Muscle layer of duodenum (tissue), 2 donors: ENCODE results near the gene SDE2.
A peak's percentile ranks its signal among the peaks of the same experiment; 100 is the strongest.

Source experiments
- H3K27ac ChIP-seq: one replicate; pipeline ENCODE4 v1.7.0; 2013; ENCODE audit warnings: mild to moderate bottlenecking, low read length
- H3K27me3 ChIP-seq: one replicate; pipeline ENCODE4 v1.7.0; 2013; ENCODE audit warnings: low read depth, mild to moderate bottlenecking, control low read depth, low read length
- H3K36me3 ChIP-seq, 2 donors: one replicate each; pipeline ENCODE4 v1.7.0; 2013; ENCODE audit warnings: low read length in 2 of 2, control low read depth in 1 of 2, mild to moderate bottlenecking in 1 of 2; ENCODE audit not compliant: insufficient read depth in 2 of 2, control insufficient read depth in 1 of 2
- H3K4me1 ChIP-seq, 2 donors: one replicate each; pipeline ENCODE4 v1.7.0; 2013; ENCODE audit warnings: low read length in 2 of 2, mild to moderate bottlenecking in 2 of 2, control low read depth in 1 of 2, moderate library complexity in 1 of 2; ENCODE audit not compliant: insufficient read depth in 2 of 2, control insufficient read depth in 1 of 2
- H3K4me3 ChIP-seq, 2 donors: one replicate each; pipeline ENCODE4 v1.7.0; 2013; ENCODE audit warnings: low read length in 2 of 2, low read depth in 1 of 2, mild to moderate bottlenecking in 1 of 2
- H3K9me3 ChIP-seq, 2 donors: one replicate each; pipeline ENCODE4 v1.7.0; 2013; ENCODE audit warnings: low read length in 2 of 2, control low read depth in 1 of 2, mild to moderate bottlenecking in 1 of 2; ENCODE audit not compliant: control insufficient read depth in 1 of 2
- donor health status: healthy.

The SDE2 gene

DNA sequence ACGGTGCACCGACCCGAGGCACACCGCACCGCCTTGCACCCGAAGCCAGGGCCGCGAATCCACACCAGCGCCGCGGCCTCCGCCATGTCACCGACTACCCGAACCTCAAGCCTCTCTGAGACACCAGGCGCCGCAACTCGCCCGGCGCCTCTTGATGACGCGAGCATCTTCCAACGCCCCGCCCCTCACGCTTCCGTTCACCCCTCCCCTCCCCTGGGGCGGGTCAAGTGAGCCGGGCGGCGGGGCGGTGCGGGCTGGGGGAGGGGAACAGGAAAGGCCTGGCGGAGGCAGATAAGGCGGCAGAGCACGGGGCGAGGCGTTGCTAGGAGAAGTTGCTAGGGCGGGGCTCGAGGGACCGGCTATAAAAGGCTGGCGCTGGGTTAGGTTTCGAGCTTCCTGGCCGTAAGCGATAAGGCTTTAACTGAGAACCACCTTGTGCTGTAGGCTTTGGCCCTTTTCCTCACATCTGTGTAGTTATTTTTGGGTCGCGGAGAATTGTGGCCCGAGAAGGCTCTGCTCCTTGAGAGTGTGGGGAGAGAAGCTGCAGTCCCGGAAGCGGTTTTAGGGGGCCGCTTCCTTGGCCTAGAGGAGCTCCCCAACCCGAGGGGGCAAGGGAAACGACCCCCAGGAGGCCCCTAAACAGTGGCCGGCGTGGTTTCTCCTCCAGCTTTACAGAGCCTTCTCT lies at the start of gene SDE2:
SDE2 (minus strand) TSS at position 117 of the 685 bp plus-strand sequence; CDS start at position 86, 31 bp downstream.
- Histone ChIP-seq H3K9me3 (no peaks in the 10 kb centered on the region), H3K27ac (peak within 1 kb of the TSS; percentile 98), H3K36me3 (peaks cover 0 to 6% of the 10 kb centered on the region in 2 donors), H3K4me3 (peak within 1 kb of the TSS; percentile 96 to 97), H3K4me1 (peaks cover 11 to 24% of the 10 kb centered on the region in 2 donors), H3K27me3 (no peaks in the 10 kb centered on the region)

DNA sequence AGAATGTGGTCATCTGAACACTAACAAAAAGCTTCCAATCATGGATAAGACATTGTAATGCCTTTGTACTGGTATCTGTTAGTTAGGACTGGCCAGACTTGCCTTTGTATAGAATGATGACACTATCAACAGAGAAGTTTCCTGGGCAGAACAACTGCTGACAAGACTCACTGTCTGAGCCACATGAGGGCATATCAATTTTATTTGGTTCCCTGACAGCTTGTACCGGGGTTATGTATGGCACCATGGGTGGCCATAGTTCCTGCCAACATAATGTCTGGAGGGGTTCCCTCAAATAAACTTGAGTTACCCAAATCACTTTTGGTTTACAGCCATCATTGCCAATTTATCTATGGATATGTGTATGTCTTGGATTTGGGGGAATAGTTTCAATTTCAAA lies 49.7 kb upstream of the SDE2 start:
- Histone ChIP-seq H3K4me1 (no peaks in the 10 kb centered on the region), H3K4me3 (no peak overlapping the region), H3K9me3 (no peaks in the 10 kb centered on the region)

DNA sequence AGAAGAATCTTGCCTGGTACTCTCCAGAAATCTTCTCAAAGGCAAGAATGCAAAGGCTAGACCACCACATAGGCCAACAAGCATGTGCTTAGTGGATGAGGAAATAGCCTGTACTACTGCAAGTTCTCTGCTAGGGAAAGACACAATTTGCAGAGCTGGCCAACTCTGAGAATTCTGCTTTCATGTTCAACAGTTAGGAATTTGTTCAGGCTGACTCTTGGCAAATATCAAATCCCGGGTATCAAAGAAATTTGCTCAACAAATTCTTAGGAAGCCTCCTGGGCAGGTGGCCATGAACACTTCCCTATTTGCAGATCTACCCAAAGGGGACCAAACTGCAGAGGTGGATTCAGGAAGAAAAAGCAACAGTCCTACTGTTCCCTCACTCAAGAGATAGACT lies 48.4 kb upstream of the SDE2 start:
- Histone ChIP-seq H3K4me1 (no peaks in the 10 kb centered on the region), H3K4me3 (no peak overlapping the region), H3K27me3 (no peaks in the 10 kb centered on the region), H3K9me3 (no peaks in the 10 kb centered on the region), H3K36me3 (no peaks in the 10 kb centered on the region), H3K27ac (no peak overlapping the region)

More for the DNA sequence above, 49.7 kb upstream of the SDE2 start:
- no peak overlapping the region for H3K27ac ChIP-seq
- H3K36me3 ChIP-seq = no peaks in the 10 kb centered on the region
- H3K27me3 ChIP-seq = no peaks in the 10 kb centered on the region

GRCh38 chr1:226046240-226046639 lies 47.1 kb upstream of the SDE2 start:
- H3K36me3 ChIP-seq = no peaks in the 10 kb centered on the region
- H3K4me3 ChIP-seq = no peak overlapping the region
- no peaks in the 10 kb centered on the region for H3K9me3 ChIP-seq
- no peaks in the 10 kb centered on the region for H3K27me3 ChIP-seq
- no peaks in the 10 kb centered on the region for H3K4me1 ChIP-seq
- H3K27ac ChIP-seq = no peak overlapping the region

DNA sequence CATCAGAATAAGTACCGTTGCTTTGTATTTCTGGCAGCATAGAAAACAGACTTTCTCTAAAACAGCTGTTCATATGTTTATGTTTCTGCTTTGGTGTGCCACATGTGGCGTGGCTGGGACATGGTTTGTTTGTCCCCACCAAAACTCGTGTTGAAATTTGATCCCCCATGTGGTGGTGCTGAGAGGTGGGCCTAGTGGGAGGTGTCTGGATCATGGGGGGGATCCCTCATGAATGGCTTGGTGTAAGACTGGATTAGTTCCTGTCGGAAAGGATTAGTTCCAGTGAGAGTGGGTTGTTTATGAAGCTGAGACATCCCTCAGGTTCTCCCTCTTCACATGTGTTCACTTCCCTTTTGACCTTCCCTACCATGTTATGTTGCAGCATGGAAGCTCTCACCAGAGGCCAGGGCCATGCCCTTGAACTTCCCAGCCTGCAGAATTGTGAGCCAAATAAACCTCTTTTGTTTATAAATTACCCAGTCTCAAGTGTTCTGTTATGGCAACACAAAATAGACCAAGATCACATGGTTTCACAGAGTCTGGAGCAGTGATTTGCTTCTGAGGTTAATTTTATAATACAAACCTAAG lies 45.5 kb upstream of the SDE2 start:
- Histone ChIP-seq H3K27ac (no peak overlapping the region), H3K9me3 (no peaks in the 10 kb centered on the region), H3K36me3 (no peaks in the 10 kb centered on the region), H3K27me3 (no peaks in the 10 kb centered on the region), H3K4me3 (no peak overlapping the region), H3K4me1 (no peaks in the 10 kb centered on the region)

DNA sequence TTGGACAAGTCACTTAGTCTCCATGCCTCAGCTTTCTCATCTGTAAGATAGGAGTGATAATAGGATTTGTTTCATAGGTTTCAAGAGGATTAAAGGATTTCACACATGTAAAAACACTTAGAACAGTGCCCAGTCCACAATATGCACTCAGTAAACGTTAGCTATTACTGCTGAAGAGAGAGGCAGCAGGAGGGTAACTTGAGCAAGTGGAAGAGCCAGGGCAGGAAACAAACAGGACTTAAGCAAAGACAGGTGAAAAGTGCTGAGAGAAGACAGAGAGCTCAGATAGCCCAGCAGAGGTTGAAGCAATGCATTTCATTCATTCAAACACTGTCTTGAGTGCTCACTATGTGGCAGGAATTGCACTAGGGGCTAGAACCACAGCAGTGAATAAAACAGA lies 42.3 kb upstream of the SDE2 start:
- Histone ChIP-seq H3K36me3 (no peaks in the 10 kb centered on the region), H3K27me3 (no peaks in the 10 kb centered on the region), H3K9me3 (no peaks in the 10 kb centered on the region), H3K27ac (no peak overlapping the region), H3K4me3 (no peak overlapping the region), H3K4me1 (no peaks in the 10 kb centered on the region)

DNA sequence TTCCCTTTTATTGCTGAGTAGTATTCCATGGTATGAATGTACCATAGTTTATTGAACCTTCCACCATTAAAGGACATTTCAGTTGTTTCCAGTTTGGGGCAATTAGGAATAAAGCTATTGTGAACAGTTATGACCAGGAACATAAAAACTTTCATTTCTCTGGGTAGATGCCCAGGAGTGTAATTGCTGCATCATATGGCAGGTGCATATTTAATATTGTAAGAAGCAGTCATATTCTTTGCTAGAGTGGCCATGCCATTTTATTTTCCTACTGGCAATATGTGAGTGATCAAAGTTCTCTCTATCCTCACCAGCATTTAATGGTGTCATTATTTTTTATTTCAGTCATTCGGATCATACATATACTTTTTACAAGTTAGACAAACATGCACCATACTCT lies 39.5 kb upstream of the SDE2 start:
- Histone ChIP-seq H3K4me3 (no peak overlapping the region), H3K36me3 (no peaks in the 10 kb centered on the region), H3K9me3 (no peaks in the 10 kb centered on the region), H3K27ac (no peak overlapping the region), H3K4me1 (no peaks in the 10 kb centered on the region), H3K27me3 (no peaks in the 10 kb centered on the region)

GRCh38 chr1:226035915-226036314 lies 36.8 kb upstream of the SDE2 start:
- H3K36me3 ChIP-seq = no peaks in the 10 kb centered on the region
- H3K4me1 ChIP-seq = no peaks in the 10 kb centered on the region
- peak overlapping the region; percentile 6 for H3K27ac ChIP-seq
- no peaks in the 10 kb centered on the region for H3K27me3 ChIP-seq
- no peaks in the 10 kb centered on the region for H3K9me3 ChIP-seq
- H3K4me3 ChIP-seq = no peak overlapping the region

DNA sequence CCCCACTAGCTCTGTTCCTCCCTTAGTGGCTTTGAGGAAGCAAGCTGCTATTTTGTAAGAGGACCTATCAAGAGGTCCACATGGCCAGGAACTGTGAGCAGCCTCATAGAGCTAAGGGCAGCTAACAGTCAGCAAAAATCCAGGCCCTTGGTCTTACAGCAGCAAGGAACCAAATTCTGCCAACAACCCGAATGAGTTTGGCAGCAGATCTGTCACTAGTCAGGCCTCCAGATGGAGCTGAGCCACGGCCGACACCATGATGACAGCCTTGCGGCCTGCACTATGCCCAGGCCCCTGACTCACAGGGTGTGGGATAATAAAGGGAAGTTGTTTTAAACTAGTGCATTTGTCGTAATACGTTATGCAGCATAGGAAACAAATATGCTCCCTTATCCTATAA lies 35.3 kb upstream of the SDE2 start:
- Histone ChIP-seq H3K4me1 (no peaks in the 10 kb centered on the region), H3K36me3 (no peaks in the 10 kb centered on the region), H3K27me3 (no peaks in the 10 kb centered on the region), H3K9me3 (no peaks in the 10 kb centered on the region), H3K27ac (peak overlapping the region; percentile 74), H3K4me3 (no peak overlapping the region)

- Histone ChIP-seq H3K36me3 (no peaks in the 10 kb centered on the region), H3K9me3 (no peaks in the 10 kb centered on the region), H3K4me1 (no peaks in the 10 kb centered on the region), H3K27me3 (no peaks in the 10 kb centered on the region), H3K27ac (peak overlapping the region; percentile 74), H3K4me3 (no peak overlapping the region)
Observed at GRCh38 chr1:226033991-226034390, 34.8 kb upstream of the SDE2 start.

- Histone ChIP-seq H3K4me3 (no peak overlapping the region), H3K27me3 (no peaks in the 10 kb centered on the region), H3K27ac (peak overlapping the region; percentile 49)
Observed at GRCh38 chr1:226033582-226033981, 34.4 kb upstream of the SDE2 start.

More at GRCh38 chr1:226033582-226033981, 34.4 kb upstream of the SDE2 start:
- no peaks in the 10 kb centered on the region for H3K36me3 ChIP-seq
- no peaks in the 10 kb centered on the region for H3K4me1 ChIP-seq
- H3K9me3 ChIP-seq = no peaks in the 10 kb centered on the region
